Astrocyte of the cerebellum (primary cell): ENCODE data around the gene RNF26.

ENCODE experiments used
- DNase-seq: peaks from one replicate; pipeline ENCODE4 v3.0.0-alpha.2; 2011; ENCODE audit warnings: low read depth
- H3K4me3 ChIP-seq: 2 replicates; pipeline ENCODE4 v1.5.1; 2011; ENCODE audit warnings: mild to moderate bottlenecking, low read depth, low read length, moderate library complexity
- CTCF ChIP-seq: IDR thresholded peaks from 2 replicates; pipeline ENCODE4 v1.5.1; 2012; ENCODE audit warnings: low read length, low read depth, moderate library complexity, mild to moderate bottlenecking; ENCODE audit errors: missing control alignments
- in situ Hi-C: cut with HindIII; loops from 2 replicates; pipeline ENCODE4 v1.10.0; 2017; ENCODE audit warnings: low sequenced_read_pairs

Gene RNF26

DNA sequence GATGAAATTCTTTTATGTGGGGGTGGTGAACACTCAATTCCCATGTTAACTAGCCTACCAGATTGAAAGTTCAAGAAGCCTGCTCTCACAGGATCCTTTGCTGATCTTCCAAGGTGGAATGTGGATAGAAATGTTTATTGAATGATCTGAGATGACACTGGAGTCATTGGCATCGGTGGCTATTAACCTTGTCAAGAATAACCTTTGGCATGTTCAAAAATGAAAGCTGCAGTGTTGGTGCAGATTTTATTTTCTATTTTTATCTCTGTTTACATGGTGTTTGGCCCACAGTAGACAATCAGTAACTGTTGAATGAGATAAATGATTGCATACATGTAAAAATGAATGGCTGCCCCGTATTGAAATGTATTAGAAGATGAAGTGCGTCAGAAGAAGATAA, 36.4 kb upstream of the RNF26 start:
- no peak overlapping the region for H3K4me3 ChIP-seq
- in situ Hi-C loops: loop anchor here (25.0 kb wide), 1 partner anchor 186 kb away; the partner anchor contains the start of genes C2CD2L, DPAGT1 and HINFP
- no peak for DNase-seq

DNA sequence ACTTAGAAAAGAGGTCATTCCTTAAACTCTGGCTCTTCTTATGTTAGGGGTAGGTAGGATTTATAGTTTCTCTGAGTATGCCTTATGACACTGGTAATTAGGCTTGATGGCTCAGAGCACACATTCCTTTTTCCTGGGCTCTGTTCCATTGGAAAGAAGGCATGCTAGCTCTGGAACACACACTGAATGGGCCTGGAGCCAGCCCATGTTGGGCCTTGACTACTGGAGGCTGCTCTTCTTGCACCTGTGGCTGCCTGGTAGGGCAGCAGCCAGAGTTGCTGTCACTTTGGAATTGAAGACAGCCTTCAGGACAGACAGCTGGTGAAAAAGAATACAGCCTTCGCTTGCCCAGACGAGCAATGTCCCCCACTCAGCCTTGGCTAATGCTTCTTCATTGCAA, 35.6 kb upstream of the RNF26 start:
- no peak for DNase-seq
- in situ Hi-C loops: loop anchor here (25.0 kb wide), 1 partner anchor 186 kb away; the partner anchor contains the start of genes C2CD2L, DPAGT1 and HINFP
- TF ChIP-seq CTCF: no peak
- no peak overlapping the region for H3K4me3 ChIP-seq

More for the DNA sequence above, 36.4 kb upstream of the RNF26 start:
- no peak for TF ChIP-seq CTCF

DNA sequence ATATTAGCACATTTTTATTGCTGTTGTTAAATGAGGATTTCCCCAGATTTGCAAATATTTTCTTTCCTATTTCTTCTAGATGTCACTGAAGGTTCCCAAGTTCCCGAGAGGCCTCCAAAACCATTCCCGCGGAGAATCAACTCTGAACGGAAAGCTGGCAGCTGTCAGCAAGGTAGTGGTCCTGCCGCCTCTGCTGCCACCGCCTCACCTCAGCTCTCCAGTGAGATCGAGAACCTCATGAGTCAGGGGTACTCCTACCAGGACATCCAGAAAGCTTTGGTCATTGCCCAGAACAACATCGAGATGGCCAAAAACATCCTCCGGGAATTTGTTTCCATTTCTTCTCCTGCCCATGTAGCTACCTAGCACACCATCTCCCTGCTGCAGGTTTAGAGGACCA, 34.9 kb upstream of the RNF26 start:
- in situ Hi-C loops: loop anchor here (25.0 kb wide), 1 partner anchor 187 kb away; the partner anchor contains the start of genes C2CD2L, DPAGT1 and HINFP
- H3K4me3 ChIP-seq: no peak overlapping the region
- TF ChIP-seq CTCF: no peak
- DNase-seq: no peak

DNA sequence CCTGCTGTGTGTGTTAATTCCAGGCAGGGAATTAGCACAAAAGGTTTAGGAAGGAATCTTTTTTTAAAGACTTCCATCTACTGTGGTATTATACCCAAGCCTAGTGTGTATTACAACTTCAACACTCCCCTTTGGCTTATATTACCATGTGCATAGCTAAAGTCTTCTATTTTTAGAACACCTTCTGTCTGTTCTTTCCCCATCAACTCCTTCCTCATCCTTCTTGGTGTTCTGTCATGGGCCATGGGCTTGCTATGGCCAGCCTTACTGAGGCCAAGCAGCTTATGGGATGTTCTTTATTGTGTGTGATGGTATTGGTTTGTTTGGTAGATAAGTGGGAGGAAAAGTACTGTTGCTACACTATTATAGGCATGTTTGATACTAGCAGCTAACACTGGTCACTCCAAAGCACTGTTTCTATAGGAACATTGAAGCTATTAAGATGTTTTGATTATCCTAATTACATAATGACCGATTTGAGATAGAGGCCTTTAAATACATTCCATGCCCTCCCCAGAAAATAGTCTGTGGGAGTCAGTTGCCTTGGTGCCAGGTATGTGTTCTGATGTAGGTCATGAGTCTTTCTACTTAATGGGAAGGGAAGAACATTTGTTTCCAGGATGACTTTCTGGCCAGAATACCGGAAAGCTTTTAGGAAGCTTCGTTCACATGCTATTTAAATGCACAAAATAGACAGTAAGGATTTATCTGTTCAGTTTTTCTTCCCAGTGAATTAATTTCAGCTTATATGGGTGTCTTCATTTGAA, 33.9 kb upstream of the RNF26 start:
- TF ChIP-seq CTCF: no peak
- DNase-seq: no peak
- no peak overlapping the region for H3K4me3 ChIP-seq
- in situ Hi-C loops: no loop called here

DNA sequence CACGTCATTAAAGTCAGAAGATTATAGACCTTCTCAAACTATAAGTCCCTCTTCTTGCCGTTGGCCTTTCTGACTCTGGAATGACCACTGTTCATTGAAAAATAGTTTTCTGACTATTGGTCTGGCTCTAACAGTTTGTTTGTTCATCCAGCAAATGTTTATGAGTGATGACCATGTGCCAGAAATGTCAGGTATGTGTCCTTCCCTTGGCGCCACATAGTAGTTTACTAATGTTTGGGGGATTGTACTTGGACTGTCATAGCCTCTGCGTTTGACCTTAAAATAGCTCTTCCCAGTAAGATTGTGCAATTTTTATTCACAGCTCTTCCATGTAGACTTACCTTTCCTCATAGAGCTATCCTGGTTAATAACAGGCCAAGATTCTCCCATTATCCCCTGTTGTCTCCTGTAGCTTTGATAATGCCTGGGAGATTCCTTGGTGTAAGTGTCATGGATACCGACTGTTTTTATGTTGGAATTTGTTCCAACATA, 31.1 kb upstream of the RNF26 start:
- no peak overlapping the region for H3K4me3 ChIP-seq
- no peak for TF ChIP-seq CTCF
- in situ Hi-C loops: no loop called here
- no peak for DNase-seq

- in situ Hi-C loops: no loop called here
- DNase-seq: no peak
- no peak for TF ChIP-seq CTCF
- H3K4me3 ChIP-seq: no peak overlapping the region
Observed at GRCh38 chr11:119305556-119306372, 28.6 kb upstream of the RNF26 start.
